ENCODE results near the gene CHCHD2.
"Not testable (repeated sequence)": the region's sequence is repeated elsewhere in the genome, so short reads cannot be mapped to it uniquely, and the experiment has no call there.

The CHCHD2 gene

GRCh38 chr7:56083150-56083785 is 23.0 kb downstream of the CHCHD2 start:
- no peak for DNase-seq

- no peak for DNase-seq
Measured at GRCh38 chr7:56081626-56082340, 24.5 kb downstream of the CHCHD2 start.

GRCh38 chr7:56080726-56081435 is 25.4 kb downstream of the CHCHD2 start:
- not testable (repeated sequence) for DNase-seq

DNA sequence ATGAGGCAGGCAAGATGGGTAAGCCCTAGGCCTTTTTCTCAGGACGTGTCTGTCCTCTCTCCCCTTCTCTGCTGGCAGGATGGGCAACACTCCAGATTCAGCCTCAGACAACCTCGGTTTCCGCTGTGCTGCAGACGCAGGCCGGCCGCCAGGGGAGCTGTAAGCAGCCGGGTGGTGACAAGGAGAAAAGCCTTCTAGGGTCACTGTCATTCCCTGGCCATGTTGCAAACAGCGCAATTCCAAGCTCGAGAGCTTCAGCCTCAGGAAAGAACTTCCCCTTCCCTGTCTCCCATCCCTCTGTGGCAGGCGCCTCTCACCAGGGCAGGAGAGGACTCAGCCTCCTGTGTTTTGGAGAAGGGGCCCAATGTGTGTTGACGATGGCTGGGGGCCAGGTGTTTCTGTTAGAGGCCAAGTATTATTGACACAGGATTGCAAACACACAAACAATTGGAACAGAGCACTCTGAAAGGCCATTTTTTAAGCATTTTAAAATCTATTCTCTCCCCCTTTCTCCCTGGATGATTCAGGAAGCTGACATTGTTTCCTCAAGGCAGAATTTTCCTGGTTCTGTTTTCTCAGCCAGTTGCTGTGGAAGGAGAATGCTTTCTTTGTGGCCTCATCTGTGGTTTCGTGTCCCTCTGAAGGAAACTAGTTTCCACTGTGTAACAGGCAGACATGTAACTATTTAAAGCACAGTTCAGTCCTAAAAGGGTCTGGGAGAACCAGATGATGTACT is 26.7 kb downstream of the CHCHD2 start:
- no peak for DNase-seq

GRCh38 chr7:56078196-56078595 is 28.1 kb downstream of the CHCHD2 start:
- no peak for DNase-seq

DNA sequence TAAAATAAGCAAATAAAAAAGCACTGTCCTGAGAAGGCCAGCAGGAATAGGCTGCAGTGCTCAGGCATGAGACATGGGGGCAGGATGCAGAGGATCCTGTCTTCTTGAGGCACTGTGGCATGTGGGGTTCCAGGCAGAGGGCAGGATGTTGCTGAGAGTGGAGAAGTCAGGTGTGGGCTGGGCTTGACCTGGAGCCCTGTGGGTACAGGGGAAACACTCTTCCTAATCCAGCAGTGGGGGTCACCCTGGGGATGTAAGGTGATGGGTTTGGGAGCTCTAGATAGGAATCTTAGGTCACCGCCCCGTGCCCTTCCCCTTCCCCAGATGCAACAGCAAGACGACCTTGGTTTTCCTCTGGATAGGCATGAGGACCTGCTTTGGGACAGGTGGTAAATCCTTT is 28.6 kb downstream of the CHCHD2 start:
- no peak for DNase-seq

DNA sequence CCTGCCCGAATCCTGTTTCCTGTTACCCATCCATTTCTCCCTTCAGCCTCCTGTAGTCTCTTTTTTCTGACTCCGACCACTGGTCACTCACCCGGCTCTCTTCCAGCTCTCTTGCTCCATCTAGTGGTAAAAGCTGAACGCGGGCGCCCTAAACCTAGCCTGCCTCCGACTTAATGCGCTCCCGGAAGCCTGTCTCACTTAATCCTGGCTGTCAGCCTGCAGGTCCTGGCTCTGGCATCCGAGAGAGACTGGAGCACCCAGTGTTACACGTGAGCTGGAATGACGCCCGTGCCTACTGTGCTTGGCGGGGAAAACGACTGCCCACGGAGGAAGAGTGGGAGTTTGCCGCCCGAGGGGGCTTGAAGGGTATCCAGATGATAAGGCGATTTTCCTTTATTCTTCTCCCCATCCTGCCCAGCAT is 31.9 kb downstream of the CHCHD2 start:
- DNase-seq = peak; percentile 50

- not testable (repeated sequence) for DNase-seq
Measured at GRCh38 chr7:56066376-56066775, 39.9 kb downstream of the CHCHD2 start.

- peak; percentile 86 for DNase-seq
Measured at GRCh38 chr7:56063882-56064625, 42.2 kb downstream of the CHCHD2 start, which contains the start of gene SUMF2. Gene SUMF2 (plus strand): TSS chr7:56064286. CDS start chr7:56064312, 26 bp downstream.

- DNase-seq = no peak
Measured at GRCh38 chr7:56063500-56063881, 42.8 kb downstream of the CHCHD2 start.

- DNase-seq = no peak
Measured at GRCh38 chr7:56062382-56062781, 43.9 kb downstream of the CHCHD2 start.

GRCh38 chr7:56053993-56054392 is 52.3 kb downstream of the CHCHD2 start:
- no peak for DNase-seq

- no peak for DNase-seq
Measured at GRCh38 chr7:56053379-56053778, 52.9 kb downstream of the CHCHD2 start.
